K562 treated with DMSO at 1 percent for 12 hours (cell line): ENCODE results near the gene SAXO1. TPM values are rescaled to one million over a fixed set of nuclear protein-coding genes. Genes with fewer than 3 reads are reported as not detected.

Experiments used
- total RNA-seq: library from RNA; unstranded; fragments of 300-600 nt; gene quantifications from 2 replicates; pipeline ENCODE4 v1.2.3, GENCODE V29; 2022; ENCODE audit not compliant: insufficient read depth

Gene SAXO1
- not detected in 2 replicates for total RNA-seq

DNA sequence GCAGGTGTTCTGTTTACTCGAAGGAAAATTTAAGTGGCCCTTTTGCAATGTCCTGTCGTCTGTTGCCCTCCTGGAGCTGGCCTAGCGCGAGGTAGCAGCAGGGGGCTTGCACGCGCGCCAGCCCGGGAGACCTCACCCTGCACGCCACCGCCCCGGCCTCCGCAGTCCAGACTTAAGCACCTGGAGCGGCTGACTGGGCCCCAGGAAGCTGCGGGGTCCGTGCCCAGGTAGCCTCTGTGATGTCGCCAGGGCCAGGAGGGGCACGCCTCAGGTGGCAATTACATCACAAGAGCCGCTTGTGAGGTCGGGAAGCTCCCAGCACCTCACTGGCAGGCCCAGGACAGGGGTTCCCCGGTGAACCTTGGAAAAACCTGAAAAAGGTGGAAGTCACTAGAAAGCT is at the start of gene SAXO1:
Gene SAXO1 (minus strand): TSS at position 195 of the 400 bp plus-strand sequence. CDS start 301 bp downstream, outside the sequence.

DNA sequence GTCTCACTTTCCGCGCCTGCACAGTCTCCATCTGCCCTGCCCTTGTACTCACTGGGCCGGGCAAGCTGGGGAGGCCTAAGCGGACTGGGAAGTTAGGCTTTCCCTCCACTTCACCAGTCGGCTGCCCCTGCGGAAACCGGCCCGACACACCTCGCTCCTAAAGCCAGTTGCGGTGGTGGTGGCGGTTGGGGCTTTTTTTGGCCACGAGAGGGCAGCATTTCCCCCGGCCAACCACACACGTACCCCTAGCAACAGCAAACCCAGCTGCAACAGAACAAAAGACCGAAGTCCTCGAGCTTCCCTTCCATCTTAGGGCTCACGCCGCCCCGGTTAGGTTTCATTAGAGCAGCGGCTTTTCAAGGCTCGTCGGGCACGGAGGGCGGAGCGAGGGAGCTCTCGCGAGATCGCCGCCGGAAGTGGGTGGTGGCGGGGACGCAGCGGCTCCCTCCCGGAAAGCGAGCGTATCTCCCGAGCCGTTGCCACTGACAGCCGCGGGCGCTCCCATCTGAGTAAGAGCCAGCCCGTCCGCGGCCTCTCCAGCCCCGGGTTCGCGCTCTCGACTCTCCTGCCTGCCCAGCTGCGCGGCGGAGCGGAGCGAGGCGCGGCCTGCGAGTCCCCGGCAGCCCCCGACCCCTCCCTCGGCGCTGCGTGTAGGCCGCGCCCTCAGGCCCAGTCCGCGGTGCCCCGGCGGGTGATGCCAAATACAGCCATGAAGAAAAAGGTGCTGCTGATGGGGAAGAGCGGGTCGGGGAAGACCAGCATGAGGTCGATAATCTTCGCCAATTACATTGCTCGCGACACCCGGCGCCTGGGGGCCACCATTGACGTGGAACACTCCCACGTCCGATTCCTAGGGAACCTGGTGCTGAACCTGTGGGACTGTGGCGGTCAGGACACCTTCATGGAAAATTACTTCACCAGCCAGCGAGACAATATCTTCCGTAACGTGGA is 16.2 kb upstream of the SAXO1 start, which contains the start of gene RRAGA:
Gene RRAGA (plus strand): TSS at position 462 of the 951 bp plus-strand sequence. CDS start 233 bp downstream, at position 695.

Other genes with a start within 250 kb of the SAXO1 start
- gene RRAGA, start 16.2 kb upstream of the SAXO1 start, total RNA-seq: 56.4 and 63.8 TPM in 2 replicates
- gene HAUS6, start 69.7 kb upstream of the SAXO1 start, total RNA-seq: 4.0 and 11.6 TPM in 2 replicates
- gene PLIN2, start 94.3 kb upstream of the SAXO1 start, total RNA-seq: 31.3 and 47.0 TPM in 2 replicates
- 3.4 and 14.5 TPM in 2 replicates for gene DENND4C, start 197.5 kb upstream of the SAXO1 start, total RNA-seq